ENCODE results near the gene ULK2.

ULK2 gene

GRCh38 chr17:19738757-19739156 is 129.0 kb downstream of the ULK2 start:
- H3K9me3 ChIP-seq (ENCODE audit: insufficient read depth, low read depth, low read length): no peaks in the 10 kb centered on the region
- no peaks in the 10 kb centered on the region for H3K27me3 ChIP-seq (ENCODE audit: insufficient read depth, low read length, poor library complexity, severe bottlenecking)
- H3K36me3 ChIP-seq (ENCODE audit: insufficient read depth, low read length): no peaks in the 10 kb centered on the region
- H4K20me1 ChIP-seq (ENCODE audit: insufficient read depth, low read length, poor library complexity, severe bottlenecking): no peaks in the 10 kb centered on the region
- no peaks in the 10 kb centered on the region for H3K4me1 ChIP-seq (ENCODE audit: insufficient read depth, low read length, poor library complexity, severe bottlenecking)
- H3K9me2 ChIP-seq (replicated peaks; ENCODE audit: low read depth, low read length): no peaks in the 10 kb centered on the region
- no peak for TF ChIP-seq CTCF (conservative IDR thresholded peaks at IDR 0.05; ENCODE audit: low read length)
- TF ChIP-seq EZH2phosphoT487 (IDR thresholded peaks at IDR 0.05; ENCODE audit: borderline replicate concordance): no peak
- H3K79me2 ChIP-seq (ENCODE audit: insufficient read depth, low read length): no peaks in the 10 kb centered on the region
- H3F3A ChIP-seq (ENCODE audit: low read depth): no peaks in the 10 kb centered on the region
- no peak overlapping the region for H3K4me3 ChIP-seq (ENCODE audit: low read length, poor library complexity, severe bottlenecking)
- H3K4me2 ChIP-seq (ENCODE audit: low read depth, low read length, poor library complexity, severe bottlenecking): no peak overlapping the region
- no peak overlapping the region for H3K9ac ChIP-seq (ENCODE audit: low read depth, low read length, poor library complexity, severe bottlenecking)
- H2AFZ ChIP-seq (ENCODE audit: low read length): no peak overlapping the region

GRCh38 chr17:19738073-19738449 is 129.7 kb downstream of the ULK2 start:
- H3K4me2 ChIP-seq (ENCODE audit: low read depth, low read length, poor library complexity, severe bottlenecking): no peak overlapping the region
- no peak overlapping the region for H2AFZ ChIP-seq (ENCODE audit: low read length)
- no peaks in the 10 kb centered on the region for H3K4me1 ChIP-seq (ENCODE audit: insufficient read depth, low read length, poor library complexity, severe bottlenecking)
- no peaks in the 10 kb centered on the region for H3K9me3 ChIP-seq (ENCODE audit: insufficient read depth, low read depth, low read length)
- no peaks in the 10 kb centered on the region for H3K36me3 ChIP-seq (ENCODE audit: insufficient read depth, low read length)
- no peaks in the 10 kb centered on the region for H3F3A ChIP-seq (ENCODE audit: low read depth)
- H3K79me2 ChIP-seq (ENCODE audit: insufficient read depth, low read length): no peaks in the 10 kb centered on the region
- H4K20me1 ChIP-seq (ENCODE audit: insufficient read depth, low read length, poor library complexity, severe bottlenecking): no peaks in the 10 kb centered on the region
- H3K9ac ChIP-seq (ENCODE audit: low read depth, low read length, poor library complexity, severe bottlenecking): no peak overlapping the region
- no peaks in the 10 kb centered on the region for H3K9me2 ChIP-seq (replicated peaks; ENCODE audit: low read depth, low read length)
- no peaks in the 10 kb centered on the region for H3K27me3 ChIP-seq (ENCODE audit: insufficient read depth, low read length, poor library complexity, severe bottlenecking)
- H3K4me3 ChIP-seq (ENCODE audit: low read length, poor library complexity, severe bottlenecking): no peak overlapping the region
- TF ChIP-seq CTCF (conservative IDR thresholded peaks at IDR 0.05; ENCODE audit: low read length) (no peak), EZH2phosphoT487 (IDR thresholded peaks at IDR 0.05; ENCODE audit: borderline replicate concordance) (no peak)

GRCh38 chr17:19737305-19738072 is 130.2 kb downstream of the ULK2 start:
- Histone ChIP-seq H3K4me1 (ENCODE audit: insufficient read depth, low read length, poor library complexity, severe bottlenecking) (no peaks in the 10 kb centered on the region), H3K4me2 (ENCODE audit: low read depth, low read length, poor library complexity, severe bottlenecking) (no peak overlapping the region), H3K9me2 (replicated peaks; ENCODE audit: low read depth, low read length) (no peaks in the 10 kb centered on the region), H3K9ac (ENCODE audit: low read depth, low read length, poor library complexity, severe bottlenecking) (no peak overlapping the region), H3F3A (ENCODE audit: low read depth) (no peaks in the 10 kb centered on the region), H3K9me3 (ENCODE audit: insufficient read depth, low read depth, low read length) (no peaks in the 10 kb centered on the region), H2AFZ (ENCODE audit: low read length) (no peak overlapping the region), H3K79me2 (ENCODE audit: insufficient read depth, low read length) (no peaks in the 10 kb centered on the region), H4K20me1 (ENCODE audit: insufficient read depth, low read length, poor library complexity, severe bottlenecking) (no peaks in the 10 kb centered on the region), H3K4me3 (ENCODE audit: low read length, poor library complexity, severe bottlenecking) (no peak overlapping the region), H3K27me3 (ENCODE audit: insufficient read depth, low read length, poor library complexity, severe bottlenecking) (no peaks in the 10 kb centered on the region), H3K36me3 (ENCODE audit: insufficient read depth, low read length) (no peaks in the 10 kb centered on the region)
- TF ChIP-seq CTCF (conservative IDR thresholded peaks at IDR 0.05; ENCODE audit: low read length) (no peak), EZH2phosphoT487 (IDR thresholded peaks at IDR 0.05; ENCODE audit: borderline replicate concordance) (no peak)

All from Loucy (cell line).